GM12891 (cell line): Measurements from ENCODE around the gene DENND1A.

Experiments used
- POLR2A ChIP-seq: IDR thresholded peaks from 2 replicates; pipeline ENCODE4 v1.6.1; 2011; ENCODE audit warnings: low read depth, low read length, control low read depth
- POLR2AphosphoS5 ChIP-seq: IDR thresholded peaks from 2 replicates; pipeline ENCODE4 v1.6.1; 2011; ENCODE audit warnings: low read depth, low read length, control low read depth
- POU2F2 ChIP-seq: IDR thresholded peaks from 2 replicates; pipeline ENCODE4 v1.6.1; 2011; ENCODE audit warnings: low read depth, mild to moderate bottlenecking, control low read depth, low read length, moderate library complexity

DNA sequence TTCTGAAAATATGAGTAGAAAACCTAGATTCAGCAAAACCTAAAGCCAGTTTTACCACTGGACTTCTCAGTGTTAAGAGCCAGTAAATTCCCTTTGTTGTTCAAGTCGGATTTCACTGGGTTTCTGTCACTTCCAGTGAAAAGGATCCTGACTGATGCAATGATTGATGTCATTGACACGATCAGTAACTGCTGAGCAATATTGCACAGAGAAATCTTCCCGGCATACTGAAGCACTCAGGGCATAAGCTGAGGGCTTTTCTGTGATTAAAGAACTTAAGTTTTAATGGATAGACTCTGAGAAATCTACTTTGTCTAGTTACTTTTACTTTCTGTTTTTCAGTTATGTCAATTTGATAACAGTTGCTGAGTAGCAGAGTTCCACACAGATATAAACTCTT lies 61.9 kb downstream of the DENND1A start:
- TF ChIP-seq POU2F2 (no peak), POLR2AphosphoS5 (no peak), POLR2A (no peak)
